ENCODE results near the gene GRIN2D. TPM values are rescaled to one million over a fixed set of nuclear protein-coding genes. Genes with fewer than 3 reads are reported as not detected.
A peak's percentile ranks its signal among the peaks of the same experiment; 100 is the strongest.

The GRIN2D gene
- total RNA-seq, 1 experiment from 2014 or later, result 23.0 TPM

- no peaks in the 10 kb centered on the region for H3K36me3 Mint-ChIP-seq
- peaks cover 69% of the 10 kb centered on the region for H3K4me1 Mint-ChIP-seq
- peaks cover 54% of the 10 kb centered on the region for H3K27me3 Mint-ChIP-seq (ENCODE audit: low read depth)
- DNase-seq (ENCODE audit: low spot score), result no peak
- H3K27ac Mint-ChIP-seq, result no peak overlapping the region; the same call in none of the 2 replicates
- ATAC-seq, result no peak
- no peaks in the 10 kb centered on the region for H3K9me3 Mint-ChIP-seq
- TF ChIP-seq SOX15 (CRISPR knock-in tag; IDR thresholded peaks at IDR 0.05) (no peak), AR (CRISPR knock-in tag; IDR thresholded peaks at IDR 0.05) (no peak), TEAD1 (CRISPR knock-in tag; IDR thresholded peaks at IDR 0.05) (no peak), ERG (CRISPR knock-in tag; IDR thresholded peaks at IDR 0.05) (no peak), PRDM15 (CRISPR knock-in tag; IDR thresholded peaks at IDR 0.05) (no peak), ZNF317 (CRISPR knock-in tag; IDR thresholded peaks at IDR 0.05; ENCODE audit: borderline replicate concordance, low read depth) (no peak), ESRRA (CRISPR knock-in tag; IDR thresholded peaks at IDR 0.05; ENCODE audit: borderline replicate concordance) (no peak), ATF2 (CRISPR knock-in tag; IDR thresholded peaks at IDR 0.05; ENCODE audit: borderline replicate concordance, low read depth) (no peak), IRF1 (CRISPR knock-in tag; IDR thresholded peaks at IDR 0.05) (no peak), ZNF138 (CRISPR knock-in tag; conservative IDR thresholded peaks at IDR 0.05) (no peak)
- ChIA-PET CTCF (no interaction called here), POLR2A (no interaction called here)
- H3K4me3 Mint-ChIP-seq, result peak overlapping the region; percentile 92
Observed at GRCh38 chr19:48397263-48398101, 4.0 kb downstream of the GRIN2D start.

GRCh38 chr19:48398102-48398374, 4.6 kb downstream of the GRIN2D start:
- ChIA-PET CTCF (interaction anchor here (0.6 to 1.4 kb wide), 3 partner anchors 17 to 47 kb away, joined by 3 to 5 read pairs (median 3); no protein-coding TSS in a partner anchor), POLR2A (interaction anchor here (0.6 to 1.5 kb wide), 2 partner anchors 16 to 153 kb away, joined by 3 read pairs; no protein-coding TSS in a partner anchor)
- no peak for ATAC-seq
- H3K9me3 Mint-ChIP-seq, result no peaks in the 10 kb centered on the region
- peaks cover 49% of the 10 kb centered on the region for H3K27me3 Mint-ChIP-seq (ENCODE audit: low read depth)
- DNase-seq (ENCODE audit: low spot score), result no peak
- peaks cover 69% of the 10 kb centered on the region for H3K4me1 Mint-ChIP-seq
- peak overlapping the region; percentile 92 for H3K4me3 Mint-ChIP-seq
- no peaks in the 10 kb centered on the region for H3K36me3 Mint-ChIP-seq
- H3K27ac Mint-ChIP-seq, result no peak overlapping the region
- no peak for TF ChIP-seq ARID4B (CRISPR knock-in tag; IDR thresholded peaks at IDR 0.05; ENCODE audit: borderline replicate concordance)
- no peak for TF ChIP-seq CTCF (IDR thresholded peaks at IDR 0.05)
- TF ChIP-seq PREB (CRISPR knock-in tag; IDR thresholded peaks at IDR 0.05; ENCODE audit: borderline replicate concordance), result no peak
- TF ChIP-seq ZNF416 (CRISPR knock-in tag; IDR thresholded peaks at IDR 0.05), result no peak
